NOMO-1 (cell line): ENCODE data around the gene MICAL2.

ENCODE experiments used
- DNase-seq, 2 experiments: peaks; one replicate each; lab custom pipeline; 2025; ENCODE audit not compliant: unreplicated experiment in 2 of 2; lab: John Stamatoyannopoulos, UW

Gene MICAL2

GRCh38 chr11:12291766-12292165 lies 181.4 kb downstream of the MICAL2 start:
- no peak for DNase-seq

GRCh38 chr11:12292766-12293165 lies 182.4 kb downstream of the MICAL2 start:
- no peak for DNase-seq

- no peak for DNase-seq
Observed at GRCh38 chr11:12293486-12293885, 183.1 kb downstream of the MICAL2 start.

- DNase-seq: no peak
Observed at GRCh38 chr11:12294613-12295012, 184.2 kb downstream of the MICAL2 start.

GRCh38 chr11:12295943-12296342 lies 185.6 kb downstream of the MICAL2 start:
- DNase-seq: no peak

- no peak for DNase-seq
Observed at GRCh38 chr11:12298610-12299009, 188.2 kb downstream of the MICAL2 start.

GRCh38 chr11:12301379-12301778 lies 191.0 kb downstream of the MICAL2 start:
- no peak for DNase-seq

- no peak for DNase-seq
Observed at GRCh38 chr11:12303421-12304149, 193.2 kb downstream of the MICAL2 start.

GRCh38 chr11:12306830-12307229 lies 196.4 kb downstream of the MICAL2 start:
- DNase-seq: no peak

GRCh38 chr11:12312132-12312531 lies 201.7 kb downstream of the MICAL2 start:
- no peak for DNase-seq
